Lower leg skin (tissue), 4 donors: ENCODE data around the gene VSIG10L. TPM values are rescaled to one million over a fixed set of nuclear protein-coding genes. Genes with fewer than 3 reads are reported as not detected.

ENCODE experiments used
- DNase-seq, 2 donors: peaks; one replicate each; pipeline ENCODE4 v3.0.0-alpha.2; 2019; ENCODE audit warnings: low spot score in 2 of 2
- H3K4me3 ChIP-seq: fragments of 200-600 bp; sonication (generic); 2 replicates; pipeline ENCODE4 v1.5.1; 2017; ENCODE audit warnings: mild to moderate bottlenecking, low read depth; ENCODE audit not compliant: poor library complexity, severe bottlenecking
- POLR2A ChIP-seq, 2 donors: fragments of 450-650 bp; IDR thresholded peaks; one replicate each; pipeline ENCODE4 v1.6.1; 2016 to 2017; ENCODE audit warnings: antibody characterized with exemption in 2 of 2, mild to moderate bottlenecking in 1 of 2, moderate library complexity in 1 of 2
- WGBS, 2 donors: methylation state at CpG; one replicate each; pipeline ENCODE4 v1.1.5; 2018; 5-methylcytosine and 5-hydroxymethylcytosine counted together
- intact Hi-C: fragments of 100-400 bp; cut with DNase I; formaldehyde crosslinking; loops from one replicate; pipeline ENCODE4 v1.15.0; 2023; ENCODE audit warnings: low total_unique reads
- total RNA-seq, 4 donors: library from RNA; depleted of rRNA; stranded (reverse); fragments of >200 nt; gene quantifications; one replicate each; pipeline ENCODE4 v1.1.0, GENCODE V29; 2016
- TF ChIP-seq, protein P1 (sequence below), 3 donors: fragments of 450-650 bp; IDR thresholded peaks; one replicate each; pipeline ENCODE4 v1.5.1; 2016; ENCODE audit warnings: antibody characterized with exemption in 3 of 3, mild to moderate bottlenecking in 3 of 3, moderate library complexity in 2 of 3

The VSIG10L gene
- total RNA-seq: 10 to 100 TPM; 31.0 to 42.9 (median 39.5) TPM

DNA sequence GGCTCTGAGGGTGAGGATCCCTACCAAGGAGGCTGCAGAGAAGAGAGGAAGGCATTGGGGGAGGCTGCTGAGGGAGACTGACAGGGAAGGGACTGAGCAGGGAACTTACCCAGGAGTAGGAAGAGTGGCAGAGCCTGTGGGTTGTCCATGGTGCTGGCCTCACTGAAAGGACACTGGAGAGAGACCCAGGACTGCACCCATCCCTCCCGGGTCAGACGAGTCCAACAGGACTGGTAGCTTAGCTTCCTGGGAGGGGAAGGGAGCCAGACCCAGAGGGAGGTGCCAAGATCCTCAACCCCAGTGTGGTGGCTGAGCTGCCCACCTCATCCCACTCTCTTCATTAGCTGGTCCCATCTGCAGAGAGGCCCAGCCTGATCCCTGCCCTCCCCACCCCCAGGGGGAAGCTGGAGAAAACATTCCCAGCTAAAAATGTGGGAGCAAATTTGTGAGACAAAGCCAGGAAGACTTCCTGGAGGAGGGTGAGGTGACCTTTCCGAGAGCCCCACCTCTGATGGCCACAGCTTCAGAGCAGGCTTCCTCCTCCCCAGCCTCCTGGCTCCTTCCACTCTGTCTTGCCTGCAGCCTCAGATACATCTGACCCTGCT lies at the start of gene VSIG10L:
Gene VSIG10L (minus strand): TSS at position 164 of the 605 bp plus-strand sequence. CDS start 15 bp downstream, at position 149.
- no peak for DNase-seq
- WGBS, 2 donors: 35 to 62% methylated on average over 3 of the region's 3 CpGs
- TF ChIP-seq, protein P1, sequence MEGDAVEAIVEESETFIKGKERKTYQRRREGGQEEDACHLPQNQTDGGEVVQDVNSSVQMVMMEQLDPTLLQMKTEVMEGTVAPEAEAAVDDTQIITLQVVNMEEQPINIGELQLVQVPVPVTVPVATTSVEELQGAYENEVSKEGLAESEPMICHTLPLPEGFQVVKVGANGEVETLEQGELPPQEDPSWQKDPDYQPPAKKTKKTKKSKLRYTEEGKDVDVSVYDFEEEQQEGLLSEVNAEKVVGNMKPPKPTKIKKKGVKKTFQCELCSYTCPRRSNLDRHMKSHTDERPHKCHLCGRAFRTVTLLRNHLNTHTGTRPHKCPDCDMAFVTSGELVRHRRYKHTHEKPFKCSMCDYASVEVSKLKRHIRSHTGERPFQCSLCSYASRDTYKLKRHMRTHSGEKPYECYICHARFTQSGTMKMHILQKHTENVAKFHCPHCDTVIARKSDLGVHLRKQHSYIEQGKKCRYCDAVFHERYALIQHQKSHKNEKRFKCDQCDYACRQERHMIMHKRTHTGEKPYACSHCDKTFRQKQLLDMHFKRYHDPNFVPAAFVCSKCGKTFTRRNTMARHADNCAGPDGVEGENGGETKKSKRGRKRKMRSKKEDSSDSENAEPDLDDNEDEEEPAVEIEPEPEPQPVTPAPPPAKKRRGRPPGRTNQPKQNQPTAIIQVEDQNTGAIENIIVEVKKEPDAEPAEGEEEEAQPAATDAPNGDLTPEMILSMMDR (IDR thresholded peaks at IDR 0.05): no peak
- TF ChIP-seq POLR2A (IDR thresholded peaks at IDR 0.05): no peak
- no peak within 1 kb of the TSS for H3K4me3 ChIP-seq
- intact Hi-C loops: no loop called here

GRCh38 chr19:51391073-51391611 lies 49.2 kb upstream of the VSIG10L start:
- TF ChIP-seq, protein P1 (IDR thresholded peaks at IDR 0.05): no peak
- TF ChIP-seq POLR2A (IDR thresholded peaks at IDR 0.05): no peak
- intact Hi-C loops: no loop called here
- H3K4me3 ChIP-seq: no peak overlapping the region
- no peak for DNase-seq
- WGBS, 2 donors: 66% methylated on average over 8 of the region's 8 CpGs

GRCh38 chr19:51389143-51389542 lies 47.2 kb upstream of the VSIG10L start:
- intact Hi-C loops: no loop called here
- WGBS, 2 donors: 89% methylated on average over 11 to 14 of the region's 14 CpGs
- no peak for TF ChIP-seq POLR2A (IDR thresholded peaks at IDR 0.05)
- TF ChIP-seq, protein P1 (IDR thresholded peaks at IDR 0.05): no peak
- H3K4me3 ChIP-seq: no peak overlapping the region
- DNase-seq: no peak

DNA sequence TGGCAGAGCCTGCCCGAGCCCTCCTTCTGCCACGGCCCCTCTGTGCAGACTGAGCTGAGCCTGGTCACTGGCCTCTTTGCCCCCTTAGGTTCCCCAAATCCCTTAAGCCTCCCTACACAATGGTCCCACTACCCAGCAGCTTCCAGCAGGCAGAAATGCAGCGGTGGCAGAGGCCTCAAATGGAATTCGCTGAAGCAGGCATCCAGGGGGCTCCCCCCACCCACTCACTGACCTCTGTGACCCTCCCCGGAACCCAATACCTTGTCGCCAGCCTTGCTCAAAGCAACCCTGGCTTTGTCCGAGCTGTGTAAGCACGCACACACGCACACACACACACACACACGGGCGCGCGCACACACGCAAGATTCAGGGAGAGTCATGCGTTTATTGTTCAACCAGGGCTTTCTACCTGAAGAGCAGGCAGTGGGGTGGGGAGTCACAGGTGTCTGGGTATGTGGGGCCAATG lies 46.0 kb upstream of the VSIG10L start, which contains the start of gene LIM2:
Gene LIM2 (minus strand): TSS at position 51 of the 466 bp plus-strand sequence. CDS start 531 bp downstream, outside the sequence.
- WGBS, 2 donors: 84% methylated on average over 15 of the region's 15 CpGs
- DNase-seq: no peak
- TF ChIP-seq, protein P1 (IDR thresholded peaks at IDR 0.05): no peak
- no peak for TF ChIP-seq POLR2A (IDR thresholded peaks at IDR 0.05)
- H3K4me3 ChIP-seq: no peak within 1 kb of the TSS
- intact Hi-C loops: no loop called here

- H3K4me3 ChIP-seq: no peak overlapping the region
- no peak for TF ChIP-seq POLR2A (IDR thresholded peaks at IDR 0.05)
- TF ChIP-seq, protein P1 (IDR thresholded peaks at IDR 0.05): no peak
- no peak for DNase-seq
- 85 to 87% methylated on average over 14 of the region's 14 CpGs for WGBS, 2 donors
- intact Hi-C loops: no loop called here
Measured at GRCh38 chr19:51386882-51387520, 45.1 kb upstream of the VSIG10L start.
